Keratinocyte (primary cell): Measurements from ENCODE around the gene TBC1D7. TPM values are rescaled to one million over a fixed set of nuclear protein-coding genes. Genes with fewer than 3 reads are reported as not detected.

Experiments used
- DNase-seq: peaks from one replicate; pipeline ENCODE4 v3.0.0-alpha.2; 2011; ENCODE audit warnings: low read depth, missing footprints, low spot score
- FAIRE-seq: peaks from 2 replicates; lab custom pipeline; 2011; peaks lifted over from hg19 to GRCh38; lab: Jason Lieb, UNC
- H2AFZ ChIP-seq: 2 replicates; pipeline ENCODE4 v1.6.0; 2012; ENCODE audit warnings: low read length, control low read depth, inconsistent platforms; ENCODE audit not compliant: control insufficient read depth
- H3K27ac ChIP-seq: 2 replicates; pipeline ENCODE4 v1.5.1; 2011; ENCODE audit warnings: low read length; ENCODE audit not compliant: control insufficient read depth, insufficient read depth
- H3K27me3 ChIP-seq: 3 replicates; pipeline ENCODE4 v1.6.0; 2011; ENCODE audit warnings: low read length; ENCODE audit not compliant: control insufficient read depth, insufficient read depth; ENCODE audit errors: extremely low read depth
- H3K36me3 ChIP-seq, 2 experiments: 2 replicates in 1 of 2; 3 replicates in 1 of 2; pipeline ENCODE4 v1.5.1; 2011; ENCODE audit warnings: low read length in 2 of 2, mild to moderate bottlenecking in 1 of 2; ENCODE audit not compliant: control insufficient read depth in 2 of 2, insufficient read depth in 2 of 2; ENCODE audit errors: extremely low read depth in 1 of 2
- H3K4me1 ChIP-seq: 3 replicates; pipeline ENCODE4 v1.5.1; 2011; ENCODE audit warnings: low read length; ENCODE audit not compliant: control insufficient read depth, insufficient read depth; ENCODE audit errors: extremely low read depth
- H3K4me2 ChIP-seq: 3 replicates; pipeline ENCODE4 v1.6.0; 2011; ENCODE audit warnings: low read depth, low read length; ENCODE audit not compliant: control insufficient read depth, insufficient read depth; ENCODE audit errors: extremely low read depth
- H3K4me3 ChIP-seq, 3 experiments: fragments of 200-600 bp in 1 of 3; sonication (generic) in 1 of 3; 2 replicates in 2 of 3; 3 replicates in 1 of 3; pipeline ENCODE4 v1.5.1; 2011 to 2016; ENCODE audit warnings: low read length in 3 of 3, mild to moderate bottlenecking in 3 of 3, control low read depth in 2 of 3, inconsistent platforms in 1 of 3, low read depth in 1 of 3, mixed read lengths in 1 of 3, mixed run types in 1 of 3, moderate library complexity in 1 of 3; ENCODE audit not compliant: control insufficient read depth in 2 of 3, insufficient read depth in 2 of 3; ENCODE audit errors: extremely low read depth in 1 of 3
- H3K79me2 ChIP-seq: 2 replicates; pipeline ENCODE4 v1.6.0; 2012; ENCODE audit warnings: low read length; ENCODE audit not compliant: control insufficient read depth, insufficient read depth
- H3K9ac ChIP-seq: 3 replicates; pipeline ENCODE4 v1.6.0; 2011; ENCODE audit warnings: low read length; ENCODE audit not compliant: control insufficient read depth, insufficient read depth; ENCODE audit errors: extremely low read depth
- H3K9me1 ChIP-seq: 3 replicates; pipeline ENCODE4 v1.6.0; 2011; ENCODE audit warnings: low read length; ENCODE audit not compliant: control insufficient read depth, insufficient read depth; ENCODE audit errors: extremely low read depth
- H3K9me3 ChIP-seq: 2 replicates; pipeline ENCODE4 v1.5.1; 2012; ENCODE audit warnings: low read depth, low read length; ENCODE audit not compliant: control insufficient read depth
- H4K20me1 ChIP-seq: 3 replicates; pipeline ENCODE4 v1.6.0; 2011; ENCODE audit warnings: low read length; ENCODE audit not compliant: control insufficient read depth, insufficient read depth; ENCODE audit errors: extremely low read depth
- EZH2 ChIP-seq: IDR thresholded peaks from one replicate; pipeline ENCODE4 v1.6.1; 2012; ENCODE audit warnings: inconsistent platforms, mild to moderate bottlenecking, low read length, moderate library complexity
- dilution Hi-C: fragments of 300-500 bp; cut with MboI; formaldehyde crosslinking; loops from one replicate; pipeline ENCODE4 v1.7.0; 2020; ENCODE audit warnings: low sequenced_read_pairs; ENCODE audit not compliant: extremely low pct_ligation_motif_present
- polyA plus RNA-seq, 5 experiments: library from polyadenylated mRNA; depleted of rRNA in 3 of 5; stranded (reverse) in 3 of 5; stranded (forward) in 1 of 5; unstranded in 1 of 5; fragments of >200 nt; gene quantifications; 1 replicate in 1 of 5; 2 replicates in 3 of 5; 3 replicates in 1 of 5; pipeline versions ENCODE4 v1.2.1 to v1.2.3, GENCODE V29; 2011 to 2012; ENCODE audit warnings: missing spikeins in 2 of 5, low read depth in 1 of 5, low replicate concordance in 1 of 5
- TF ChIP-seq, protein P1 (sequence below), 3 experiments: IDR thresholded peaks in 1 of 3; conservative IDR thresholded peaks in 1 of 3; optimal IDR thresholded peaks in 1 of 3; 2 replicates in 2 of 3; 3 replicates in 1 of 3; pipeline versions ENCODE3 to v1.5.1; 2011; ENCODE audit warnings: low read length in 3 of 3, mild to moderate bottlenecking in 3 of 3, moderate library complexity in 2 of 3, control low read depth in 1 of 3, inconsistent platforms in 1 of 3; ENCODE audit not compliant: insufficient read depth in 2 of 3; ENCODE audit errors: extremely low read depth in 1 of 3

The TBC1D7 gene
- polyA plus RNA-seq, 1 donor (not counting 4 experiments of a cell fraction or from before 2014, with no cell fraction given), result 30.4 TPM

DNA sequence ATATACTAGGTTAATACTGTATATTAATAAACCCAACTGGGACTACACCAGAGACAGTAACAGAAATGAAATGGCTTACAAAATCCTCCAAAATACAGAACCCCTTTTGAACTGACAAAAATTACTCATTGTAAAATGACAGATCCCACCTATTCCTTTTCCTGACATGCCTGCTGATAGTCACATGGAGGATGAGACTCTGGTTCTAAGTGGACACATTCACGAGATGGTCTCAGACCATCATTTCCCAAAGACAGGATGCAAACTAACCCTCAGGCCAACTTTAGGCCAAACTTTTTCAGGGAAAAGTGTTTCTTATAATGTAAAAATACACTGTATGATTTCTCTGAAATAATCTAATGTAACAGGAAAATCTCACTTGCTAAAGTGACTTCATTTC, 22.5 kb downstream of the TBC1D7 start:
- H2AFZ ChIP-seq, result no peak overlapping the region
- H3K4me3 ChIP-seq, result no peak overlapping the region
- H3K27me3 ChIP-seq, result no peaks in the 10 kb centered on the region
- no peaks in the 10 kb centered on the region for H3K79me2 ChIP-seq
- DNase-seq (no peak), FAIRE-seq (no peak)
- dilution Hi-C loops, result no loop called here
- H4K20me1 ChIP-seq, result no peaks in the 10 kb centered on the region
- H3K4me1 ChIP-seq, result peaks cover 12% of the 10 kb centered on the region
- H3K9me3 ChIP-seq, result no peaks in the 10 kb centered on the region
- H3K9ac ChIP-seq, result no peak overlapping the region
- no peaks in the 10 kb centered on the region for H3K9me1 ChIP-seq
- no peak for TF ChIP-seq EZH2
- TF ChIP-seq, protein P1, sequence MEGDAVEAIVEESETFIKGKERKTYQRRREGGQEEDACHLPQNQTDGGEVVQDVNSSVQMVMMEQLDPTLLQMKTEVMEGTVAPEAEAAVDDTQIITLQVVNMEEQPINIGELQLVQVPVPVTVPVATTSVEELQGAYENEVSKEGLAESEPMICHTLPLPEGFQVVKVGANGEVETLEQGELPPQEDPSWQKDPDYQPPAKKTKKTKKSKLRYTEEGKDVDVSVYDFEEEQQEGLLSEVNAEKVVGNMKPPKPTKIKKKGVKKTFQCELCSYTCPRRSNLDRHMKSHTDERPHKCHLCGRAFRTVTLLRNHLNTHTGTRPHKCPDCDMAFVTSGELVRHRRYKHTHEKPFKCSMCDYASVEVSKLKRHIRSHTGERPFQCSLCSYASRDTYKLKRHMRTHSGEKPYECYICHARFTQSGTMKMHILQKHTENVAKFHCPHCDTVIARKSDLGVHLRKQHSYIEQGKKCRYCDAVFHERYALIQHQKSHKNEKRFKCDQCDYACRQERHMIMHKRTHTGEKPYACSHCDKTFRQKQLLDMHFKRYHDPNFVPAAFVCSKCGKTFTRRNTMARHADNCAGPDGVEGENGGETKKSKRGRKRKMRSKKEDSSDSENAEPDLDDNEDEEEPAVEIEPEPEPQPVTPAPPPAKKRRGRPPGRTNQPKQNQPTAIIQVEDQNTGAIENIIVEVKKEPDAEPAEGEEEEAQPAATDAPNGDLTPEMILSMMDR (optimal IDR thresholded peaks at IDR 0.05 in 1 of 3, IDR thresholded peaks at IDR 0.05 in 1 of 3, conservative IDR thresholded peaks at IDR 0.05 in 1 of 3; ENCODE audit: extremely low read depth in 1 of 3, insufficient read depth in 2 of 3, low read length in 3 of 3), result no peak
- peaks cover 9 to 12% of the 10 kb centered on the region in 2 experiments for H3K36me3 ChIP-seq
- no peak overlapping the region for H3K4me2 ChIP-seq
- H3K27ac ChIP-seq, result no peak overlapping the region

DNA sequence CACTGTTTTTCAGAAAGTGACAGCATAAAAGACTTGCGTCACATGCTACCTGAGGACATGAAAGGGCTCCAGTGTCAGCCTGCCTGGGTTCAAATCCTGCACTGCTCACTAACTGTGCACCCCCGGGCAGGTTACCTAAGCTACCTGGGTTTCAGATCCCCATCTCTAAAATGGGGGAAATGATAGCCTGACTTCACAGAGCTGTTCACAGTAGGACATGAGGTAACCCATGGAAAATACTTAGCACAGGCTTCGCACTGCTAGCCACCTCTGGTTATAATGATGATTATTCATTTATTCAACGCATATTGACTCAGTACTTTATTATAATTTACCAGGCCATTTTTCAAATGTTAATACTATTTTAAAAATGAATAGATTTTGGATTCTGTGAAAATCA, 23.0 kb downstream of the TBC1D7 start:
- FAIRE-seq (no peak), DNase-seq (no peak)
- Histone ChIP-seq H2AFZ (no peak overlapping the region), H3K9ac (no peak overlapping the region), H3K9me1 (no peaks in the 10 kb centered on the region), H3K9me3 (no peaks in the 10 kb centered on the region), H3K27me3 (no peaks in the 10 kb centered on the region), H3K4me2 (no peak overlapping the region), H3K36me3 (peaks cover 9 to 12% of the 10 kb centered on the region in 2 experiments), H3K79me2 (no peaks in the 10 kb centered on the region), H3K4me3 (no peak overlapping the region), H4K20me1 (no peaks in the 10 kb centered on the region), H3K27ac (no peak overlapping the region), H3K4me1 (peaks cover 12% of the 10 kb centered on the region)
- dilution Hi-C loops, result no loop called here
- TF ChIP-seq EZH2, result no peak
- TF ChIP-seq, protein P1 (optimal IDR thresholded peaks at IDR 0.05 in 1 of 3, IDR thresholded peaks at IDR 0.05 in 1 of 3, conservative IDR thresholded peaks at IDR 0.05 in 1 of 3; ENCODE audit: extremely low read depth in 1 of 3, insufficient read depth in 2 of 3, low read length in 3 of 3), result no peak
